ENCODE data around the gene PRLR. TPM values are rescaled to one million over a fixed set of nuclear protein-coding genes. Genes with fewer than 3 reads are reported as not detected.
"Not testable (repeated sequence)": the region's sequence is repeated elsewhere in the genome, so short reads cannot be mapped to it uniquely, and the experiment has no call there.

PRLR gene
- total RNA-seq, 2 donors from 2014 or later = 4.1 to 6.5 TPM

DNA sequence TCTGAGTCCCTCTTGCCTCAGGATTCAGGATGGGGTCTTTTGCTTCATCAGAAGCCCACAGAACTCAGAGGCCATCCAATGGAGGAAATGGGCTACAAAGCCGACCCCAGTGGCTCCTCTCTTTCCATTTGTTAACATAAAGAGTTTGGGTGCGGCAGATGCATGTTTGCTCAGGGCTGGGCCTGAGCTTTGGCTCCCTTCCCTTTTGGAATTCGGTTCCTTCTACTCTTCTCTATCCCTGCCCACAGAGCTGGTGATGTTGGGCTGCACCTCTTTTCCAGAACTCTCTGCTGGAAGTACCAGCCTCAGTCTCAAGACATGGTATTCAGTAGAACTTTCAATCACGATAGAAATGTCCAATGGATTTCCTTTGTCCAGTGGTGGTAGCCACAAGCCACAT lies 115.6 kb downstream of the PRLR start:
- TF ChIP-seq, protein P1, sequence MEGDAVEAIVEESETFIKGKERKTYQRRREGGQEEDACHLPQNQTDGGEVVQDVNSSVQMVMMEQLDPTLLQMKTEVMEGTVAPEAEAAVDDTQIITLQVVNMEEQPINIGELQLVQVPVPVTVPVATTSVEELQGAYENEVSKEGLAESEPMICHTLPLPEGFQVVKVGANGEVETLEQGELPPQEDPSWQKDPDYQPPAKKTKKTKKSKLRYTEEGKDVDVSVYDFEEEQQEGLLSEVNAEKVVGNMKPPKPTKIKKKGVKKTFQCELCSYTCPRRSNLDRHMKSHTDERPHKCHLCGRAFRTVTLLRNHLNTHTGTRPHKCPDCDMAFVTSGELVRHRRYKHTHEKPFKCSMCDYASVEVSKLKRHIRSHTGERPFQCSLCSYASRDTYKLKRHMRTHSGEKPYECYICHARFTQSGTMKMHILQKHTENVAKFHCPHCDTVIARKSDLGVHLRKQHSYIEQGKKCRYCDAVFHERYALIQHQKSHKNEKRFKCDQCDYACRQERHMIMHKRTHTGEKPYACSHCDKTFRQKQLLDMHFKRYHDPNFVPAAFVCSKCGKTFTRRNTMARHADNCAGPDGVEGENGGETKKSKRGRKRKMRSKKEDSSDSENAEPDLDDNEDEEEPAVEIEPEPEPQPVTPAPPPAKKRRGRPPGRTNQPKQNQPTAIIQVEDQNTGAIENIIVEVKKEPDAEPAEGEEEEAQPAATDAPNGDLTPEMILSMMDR (conservative IDR thresholded peaks at IDR 0.05) = no peak
- 87 to 93% methylated on average over 3 to 4 of the region's 4 CpGs for WGBS, 2 experiments (ENCODE audit: insufficient coverage in 1 of 2, insufficient read length in 1 of 2)

DNA sequence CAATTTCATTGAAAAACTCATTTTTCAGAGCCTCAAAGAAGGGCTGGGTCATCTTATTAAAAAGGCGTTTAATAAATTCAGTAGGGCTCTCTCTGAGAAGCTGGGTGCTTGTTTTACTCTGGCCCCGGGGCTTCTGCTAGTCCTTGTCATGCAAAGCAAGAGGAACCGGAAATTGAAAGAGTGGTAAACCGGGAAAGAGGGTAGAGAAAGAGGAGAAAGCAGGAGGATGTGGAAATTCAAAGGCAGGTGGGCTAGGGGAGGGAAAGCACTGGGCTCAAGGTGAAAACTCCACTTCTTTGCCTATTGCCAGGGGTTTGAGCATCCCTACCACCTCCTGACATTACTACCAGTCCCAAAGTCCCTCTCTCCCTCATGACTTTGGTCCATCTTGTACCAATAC lies 118.0 kb downstream of the PRLR start:
- Mint-ChIP-seq H3K4me1 (no peaks in the 10 kb centered on the region), H3K4me3 (no peak overlapping the region), H3K9me3 (peaks cover 6% of the 10 kb centered on the region), H3K36me3 (ENCODE audit: low read depth) (no peaks in the 10 kb centered on the region), H3K27me3 (ENCODE audit: insufficient read depth) (no peaks in the 10 kb centered on the region), H3K27ac (no peak overlapping the region)
- Histone ChIP-seq H3K36me3 (ENCODE audit: control insufficient read depth, insufficient read depth, low read length) (no peaks in the 10 kb centered on the region), H3K9ac (ENCODE audit: extremely low read depth, low read length, poor library complexity, severe bottlenecking) (no peak overlapping the region), H3K27me3 (ENCODE audit: control insufficient read depth, insufficient read depth, low read length, poor library complexity, severe bottlenecking) (no peaks in the 10 kb centered on the region), H3K9me3 (ENCODE audit: control insufficient read depth, low read length) (no peaks in the 10 kb centered on the region), H3K4me3 (ENCODE audit: low read length) (no peak overlapping the region), H3K4me1 (ENCODE audit: control insufficient read depth, insufficient read depth, low read length) (no peaks in the 10 kb centered on the region), H3K27ac (ENCODE audit: low read depth, low read length) (no peak overlapping the region)
- no peak for DNase-seq
- WGBS, 2 experiments (ENCODE audit: insufficient coverage in 1 of 2, insufficient read length in 1 of 2) = 65 to 67% methylated on average over 2 to 4 of the region's 4 CpGs
- TF ChIP-seq, protein P1 (conservative IDR thresholded peaks at IDR 0.05) = no peak

More for the DNA sequence above, 115.6 kb downstream of the PRLR start:
- Histone ChIP-seq H3K4me3 (ENCODE audit: low read length) (no peak overlapping the region), H3K9me3 (ENCODE audit: control insufficient read depth, low read length) (no peaks in the 10 kb centered on the region), H3K4me1 (ENCODE audit: control insufficient read depth, insufficient read depth, low read length) (no peaks in the 10 kb centered on the region), H3K27me3 (ENCODE audit: control insufficient read depth, insufficient read depth, low read length, poor library complexity, severe bottlenecking) (no peaks in the 10 kb centered on the region), H3K27ac (ENCODE audit: low read depth, low read length) (no peak overlapping the region), H3K9ac (ENCODE audit: extremely low read depth, low read length, poor library complexity, severe bottlenecking) (no peak overlapping the region), H3K36me3 (ENCODE audit: control insufficient read depth, insufficient read depth, low read length) (no peaks in the 10 kb centered on the region)
- Mint-ChIP-seq H3K9me3 (no peaks in the 10 kb centered on the region), H3K4me1 (no peaks in the 10 kb centered on the region), H3K36me3 (ENCODE audit: low read depth) (no peaks in the 10 kb centered on the region), H3K27me3 (ENCODE audit: insufficient read depth) (no peaks in the 10 kb centered on the region), H3K4me3 (no peak overlapping the region), H3K27ac (no peak overlapping the region)
- no peak for DNase-seq

DNA sequence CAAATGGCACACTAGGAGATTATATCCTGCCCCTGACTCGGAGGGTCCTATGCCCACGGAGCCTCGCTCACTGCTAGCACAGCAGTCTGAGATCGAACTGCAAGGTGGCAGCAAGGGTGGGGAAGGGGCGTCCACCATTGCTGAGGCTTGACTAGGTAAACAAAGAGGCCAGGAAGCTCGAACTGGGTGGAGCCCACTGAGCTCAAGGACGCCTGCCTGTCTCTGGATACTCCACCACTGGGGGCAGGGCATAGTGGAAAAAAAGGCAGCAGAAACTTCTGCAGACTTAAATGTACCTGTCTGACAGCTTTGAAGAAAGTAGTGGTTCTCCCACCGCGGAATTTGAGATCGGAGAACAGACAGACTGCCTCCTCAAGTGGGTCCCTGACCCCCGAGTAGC lies 125.7 kb downstream of the PRLR start:
- H3K9me3 ChIP-seq (ENCODE audit: control insufficient read depth, low read length); H3K4me3 Mint-ChIP-seq; H3K27me3 Mint-ChIP-seq (ENCODE audit: insufficient read depth); H3K27ac Mint-ChIP-seq; H3K9me3 Mint-ChIP-seq; H3K9ac ChIP-seq (ENCODE audit: extremely low read depth, low read length, poor library complexity, severe bottlenecking); H3K4me1 ChIP-seq (ENCODE audit: control insufficient read depth, insufficient read depth, low read length); H3K36me3 Mint-ChIP-seq (ENCODE audit: low read depth); H3K36me3 ChIP-seq (ENCODE audit: control insufficient read depth, insufficient read depth, low read length); H3K27ac ChIP-seq (ENCODE audit: low read depth, low read length); H3K4me3 ChIP-seq (ENCODE audit: low read length); H3K4me1 Mint-ChIP-seq; H3K27me3 ChIP-seq (ENCODE audit: control insufficient read depth, insufficient read depth, low read length, poor library complexity, severe bottlenecking): not testable (repeated sequence)
- WGBS, 2 experiments (ENCODE audit: insufficient coverage in 1 of 2, insufficient read length in 1 of 2) = 82 to 84% methylated on average over 11 of the region's 11 CpGs
- DNase-seq = peak; percentile 76
- TF ChIP-seq, protein P1 (conservative IDR thresholded peaks at IDR 0.05) = peak; percentile 55

All from endodermal cell (in vitro differentiated cells).